Testis (tissue), 2 donors: ENCODE data around the gene ROBO1.

ENCODE experiments used
- POLR2A ChIP-seq: fragments of 450-650 bp; IDR thresholded peaks from one replicate; pipeline ENCODE4 v1.6.1; 2017; ENCODE audit warnings: antibody characterized with exemption, mild to moderate bottlenecking, moderate library complexity
- TF ChIP-seq, protein P1 (sequence below), 3 experiments: fragments of 450-650 bp in 2 of 3; fragments of 200-600 bp in 1 of 3; sonication (generic) in 1 of 3; IDR thresholded peaks; one replicate each; pipeline ENCODE4 v1.5.1; 2016 to 2019; ENCODE audit warnings: antibody characterized with exemption in 3 of 3, mild to moderate bottlenecking in 2 of 3, moderate library complexity in 1 of 3

- TF ChIP-seq, protein P1, sequence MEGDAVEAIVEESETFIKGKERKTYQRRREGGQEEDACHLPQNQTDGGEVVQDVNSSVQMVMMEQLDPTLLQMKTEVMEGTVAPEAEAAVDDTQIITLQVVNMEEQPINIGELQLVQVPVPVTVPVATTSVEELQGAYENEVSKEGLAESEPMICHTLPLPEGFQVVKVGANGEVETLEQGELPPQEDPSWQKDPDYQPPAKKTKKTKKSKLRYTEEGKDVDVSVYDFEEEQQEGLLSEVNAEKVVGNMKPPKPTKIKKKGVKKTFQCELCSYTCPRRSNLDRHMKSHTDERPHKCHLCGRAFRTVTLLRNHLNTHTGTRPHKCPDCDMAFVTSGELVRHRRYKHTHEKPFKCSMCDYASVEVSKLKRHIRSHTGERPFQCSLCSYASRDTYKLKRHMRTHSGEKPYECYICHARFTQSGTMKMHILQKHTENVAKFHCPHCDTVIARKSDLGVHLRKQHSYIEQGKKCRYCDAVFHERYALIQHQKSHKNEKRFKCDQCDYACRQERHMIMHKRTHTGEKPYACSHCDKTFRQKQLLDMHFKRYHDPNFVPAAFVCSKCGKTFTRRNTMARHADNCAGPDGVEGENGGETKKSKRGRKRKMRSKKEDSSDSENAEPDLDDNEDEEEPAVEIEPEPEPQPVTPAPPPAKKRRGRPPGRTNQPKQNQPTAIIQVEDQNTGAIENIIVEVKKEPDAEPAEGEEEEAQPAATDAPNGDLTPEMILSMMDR (IDR thresholded peaks at IDR 0.05): no peak
- TF ChIP-seq POLR2A: no peak
Measured at GRCh38 chr3:78856164-78856563, 911.6 kb downstream of the ROBO1 start.
